Upper lobe of left lung (tissue), 4 donors: Measurements from ENCODE around the gene KLHL10.

ENCODE experiments used
- CTCF ChIP-seq, 6 experiments: fragments of 450-650 bp in 4 of 6; fragments of 200-600 bp in 2 of 6; sonication (generic) in 2 of 6; IDR thresholded peaks; one replicate each; pipeline ENCODE4 v1.5.1; 2016 to 2019; ENCODE audit warnings: antibody characterized with exemption in 6 of 6
- EP300 ChIP-seq, 4 donors: sonication (generic); formaldehyde crosslinking; IDR thresholded peaks; one replicate each; pipeline ENCODE4 v1.5.1; 2017; ENCODE audit warnings: antibody characterized with exemption in 4 of 4, control low read depth in 2 of 4
- POLR2A ChIP-seq, 4 donors: fragments of 450-650 bp; IDR thresholded peaks; one replicate each; pipeline ENCODE4 v1.5.1; 2016 to 2017; ENCODE audit warnings: antibody characterized with exemption in 4 of 4, mild to moderate bottlenecking in 2 of 4
- POLR2AphosphoS5 ChIP-seq, 2 donors: sonication (generic); formaldehyde crosslinking; IDR thresholded peaks; one replicate each; pipeline ENCODE4 v1.5.1; 2017; ENCODE audit warnings: antibody characterized with exemption in 2 of 2

- TF ChIP-seq CTCF (IDR thresholded peaks at IDR 0.05) (no peak), POLR2A (IDR thresholded peaks at IDR 0.05) (no peak), POLR2AphosphoS5 (IDR thresholded peaks at IDR 0.05) (no peak), EP300 (IDR thresholded peaks at IDR 0.05) (no peak)
Measured at GRCh38 chr17:41882756-41883155, 45.1 kb downstream of the KLHL10 start.
